Testis (tissue), 3 donors: Measurements from ENCODE around the gene NSUN2. TPM values are rescaled to one million over a fixed set of nuclear protein-coding genes. Genes with fewer than 3 reads are reported as not detected.

Experiments
- DNase-seq: peaks from one replicate; pipeline ENCODE4 v3.0.0-alpha.2; 2019
- H3K27ac ChIP-seq, 2 donors: fragments of 200-600 bp; sonication (generic); one replicate each; pipeline ENCODE4 v1.5.1; 2019
- H3K27me3 ChIP-seq: fragments of 200-600 bp; sonication (generic); one replicate; pipeline ENCODE4 v1.5.1; 2019
- H3K36me3 ChIP-seq: fragments of 200-600 bp; sonication (generic); one replicate; pipeline ENCODE4 v1.5.1; 2017; ENCODE audit warnings: low read depth; ENCODE audit errors: missing control alignments
- H3K4me1 ChIP-seq: fragments of 200-600 bp; sonication (generic); one replicate; pipeline ENCODE4 v1.5.1; 2019
- H3K4me3 ChIP-seq, 2 donors: fragments of 200-600 bp; sonication (generic); one replicate each; pipeline ENCODE4 v1.5.1; 2017 to 2019
- H3K9me3 ChIP-seq: fragments of 200-600 bp; sonication (generic); one replicate; pipeline ENCODE4 v1.5.1; 2017
- POLR2A ChIP-seq: fragments of 450-650 bp; IDR thresholded peaks from one replicate; pipeline ENCODE4 v1.6.1; 2017; ENCODE audit warnings: antibody characterized with exemption, mild to moderate bottlenecking, moderate library complexity
- WGBS, 2 donors: methylation state at CpG; one replicate each; pipeline ENCODE4 v1.1.5; 2018; 5-methylcytosine and 5-hydroxymethylcytosine counted together
- intact Hi-C: fragments of 100-400 bp; cut with DNase I; formaldehyde crosslinking; loops from one replicate; pipeline ENCODE4 v1.15.1; 2023; ENCODE audit warnings: low total_unique reads
- polyA plus RNA-seq: library from polyadenylated mRNA; stranded (reverse); fragments of 350-450 nt; fragmentation: Illumina TruSeq; extraction: RNeasy Lipid Tissue Mini Kit (QIAGEN cat#74804); gene quantifications from one replicate; pipeline ENCODE4 v1.2.3, GENCODE V29; 2014; ENCODE audit warnings: low read depth, low replicate concordance; ENCODE audit not compliant: insufficient read depth
- total RNA-seq, 2 donors: library from RNA; depleted of rRNA; stranded (reverse); fragments of >200 nt; gene quantifications; one replicate each; pipeline ENCODE4 v1.2.3, GENCODE V29; 2016
- TF ChIP-seq, protein P1 (sequence below), 3 experiments: fragments of 450-650 bp in 2 of 3; fragments of 200-600 bp in 1 of 3; sonication (generic) in 1 of 3; IDR thresholded peaks; one replicate each; pipeline ENCODE4 v1.5.1; 2016 to 2019; ENCODE audit warnings: antibody characterized with exemption in 3 of 3, mild to moderate bottlenecking in 2 of 3, moderate library complexity in 1 of 3

Gene NSUN2
- total and polyA plus RNA-seq, 3 donors from 2014 or later = 51.6 to 80.1 (median 66.7) TPM

DNA sequence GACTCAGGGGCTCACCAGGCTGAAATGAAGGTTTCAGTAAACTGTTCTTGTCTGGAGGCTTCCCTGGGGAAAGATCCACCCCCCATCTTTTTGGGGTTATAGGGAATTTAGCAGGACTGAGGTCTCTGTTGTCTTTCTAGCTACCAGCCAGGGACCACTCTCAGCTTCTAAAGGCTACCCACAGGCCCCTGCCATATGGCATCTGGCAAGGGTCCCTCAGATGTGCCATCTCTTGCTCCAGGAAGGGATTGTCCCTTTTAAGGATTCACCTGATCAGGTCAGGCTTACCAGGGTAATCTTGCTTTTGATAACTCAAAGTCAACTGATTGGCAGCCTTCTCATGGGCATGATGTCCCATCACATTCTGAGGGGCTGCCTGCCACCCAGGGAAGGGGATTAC, 65.0 kb downstream of the NSUN2 start:
- H3K36me3 ChIP-seq = no peaks in the 10 kb centered on the region
- no peaks in the 10 kb centered on the region for H3K9me3 ChIP-seq
- H3K4me1 ChIP-seq = peaks cover 5% of the 10 kb centered on the region
- H3K27ac ChIP-seq = no peak overlapping the region
- H3K27me3 ChIP-seq = no peaks in the 10 kb centered on the region
- H3K4me3 ChIP-seq = no peak overlapping the region
- no peak for DNase-seq
- intact Hi-C loops = no loop called here
- no peak for TF ChIP-seq POLR2A
- TF ChIP-seq, protein P1, sequence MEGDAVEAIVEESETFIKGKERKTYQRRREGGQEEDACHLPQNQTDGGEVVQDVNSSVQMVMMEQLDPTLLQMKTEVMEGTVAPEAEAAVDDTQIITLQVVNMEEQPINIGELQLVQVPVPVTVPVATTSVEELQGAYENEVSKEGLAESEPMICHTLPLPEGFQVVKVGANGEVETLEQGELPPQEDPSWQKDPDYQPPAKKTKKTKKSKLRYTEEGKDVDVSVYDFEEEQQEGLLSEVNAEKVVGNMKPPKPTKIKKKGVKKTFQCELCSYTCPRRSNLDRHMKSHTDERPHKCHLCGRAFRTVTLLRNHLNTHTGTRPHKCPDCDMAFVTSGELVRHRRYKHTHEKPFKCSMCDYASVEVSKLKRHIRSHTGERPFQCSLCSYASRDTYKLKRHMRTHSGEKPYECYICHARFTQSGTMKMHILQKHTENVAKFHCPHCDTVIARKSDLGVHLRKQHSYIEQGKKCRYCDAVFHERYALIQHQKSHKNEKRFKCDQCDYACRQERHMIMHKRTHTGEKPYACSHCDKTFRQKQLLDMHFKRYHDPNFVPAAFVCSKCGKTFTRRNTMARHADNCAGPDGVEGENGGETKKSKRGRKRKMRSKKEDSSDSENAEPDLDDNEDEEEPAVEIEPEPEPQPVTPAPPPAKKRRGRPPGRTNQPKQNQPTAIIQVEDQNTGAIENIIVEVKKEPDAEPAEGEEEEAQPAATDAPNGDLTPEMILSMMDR (IDR thresholded peaks at IDR 0.05) = no peak

DNA sequence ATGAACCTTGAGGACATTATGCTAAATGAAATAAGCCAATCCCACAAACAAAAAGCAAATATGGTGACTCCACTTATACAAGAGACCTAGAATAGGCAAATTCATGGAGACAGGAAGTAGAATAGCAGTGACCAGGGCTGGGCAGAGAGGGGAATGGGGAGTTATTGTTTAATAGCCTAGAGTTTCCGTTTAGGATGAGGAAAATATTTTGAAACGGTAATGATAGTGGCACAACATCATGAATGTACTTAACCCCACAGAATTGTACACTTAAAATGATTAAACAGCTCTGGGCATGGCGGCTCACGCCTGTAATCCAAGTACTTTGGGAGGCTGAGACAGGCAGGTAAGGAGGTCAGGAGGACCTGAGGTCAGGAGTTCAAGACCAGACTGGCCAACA, 65.8 kb downstream of the NSUN2 start:
- WGBS, 2 donors = 90 to 95% methylated on average over 4 of the region's 4 CpGs
- no peaks in the 10 kb centered on the region for H3K36me3 ChIP-seq
- H3K4me3 ChIP-seq = no peak overlapping the region
- H3K4me1 ChIP-seq = peaks cover 5% of the 10 kb centered on the region
- no peaks in the 10 kb centered on the region for H3K27me3 ChIP-seq
- DNase-seq = no peak
- H3K9me3 ChIP-seq = no peaks in the 10 kb centered on the region
- intact Hi-C loops = no loop called here
- no peak for TF ChIP-seq POLR2A
- TF ChIP-seq, protein P1 (IDR thresholded peaks at IDR 0.05) = no peak
- no peak overlapping the region for H3K27ac ChIP-seq

DNA sequence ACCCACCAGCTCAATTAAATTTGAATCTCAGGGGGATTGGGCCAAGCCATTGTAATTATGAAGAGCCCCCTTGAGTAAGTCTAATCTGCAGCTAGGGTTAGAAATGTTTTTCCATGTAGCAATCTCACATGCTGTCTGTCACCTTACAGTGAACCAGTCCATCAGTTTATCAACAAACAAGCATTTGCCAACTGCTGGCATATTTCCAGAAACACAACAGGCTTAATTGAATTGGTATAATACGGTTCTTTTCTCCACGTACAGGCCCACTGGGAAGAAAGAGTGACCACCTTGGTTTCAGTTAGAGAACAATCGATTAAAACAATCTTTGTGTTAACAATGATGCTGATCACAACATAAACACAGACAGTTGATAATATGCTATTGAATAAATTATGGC, 67.4 kb downstream of the NSUN2 start:
- intact Hi-C loops = no loop called here
- no peak for DNase-seq
- 93 to 94% methylated on average over 3 of the region's 3 CpGs for WGBS, 2 donors
- no peak overlapping the region for H3K4me3 ChIP-seq
- H3K9me3 ChIP-seq = no peaks in the 10 kb centered on the region
- H3K27me3 ChIP-seq = no peaks in the 10 kb centered on the region
- no peak overlapping the region for H3K27ac ChIP-seq
- TF ChIP-seq, protein P1 (IDR thresholded peaks at IDR 0.05) = no peak
- TF ChIP-seq POLR2A = no peak
- H3K36me3 ChIP-seq = no peaks in the 10 kb centered on the region
- peaks cover 5% of the 10 kb centered on the region for H3K4me1 ChIP-seq

DNA sequence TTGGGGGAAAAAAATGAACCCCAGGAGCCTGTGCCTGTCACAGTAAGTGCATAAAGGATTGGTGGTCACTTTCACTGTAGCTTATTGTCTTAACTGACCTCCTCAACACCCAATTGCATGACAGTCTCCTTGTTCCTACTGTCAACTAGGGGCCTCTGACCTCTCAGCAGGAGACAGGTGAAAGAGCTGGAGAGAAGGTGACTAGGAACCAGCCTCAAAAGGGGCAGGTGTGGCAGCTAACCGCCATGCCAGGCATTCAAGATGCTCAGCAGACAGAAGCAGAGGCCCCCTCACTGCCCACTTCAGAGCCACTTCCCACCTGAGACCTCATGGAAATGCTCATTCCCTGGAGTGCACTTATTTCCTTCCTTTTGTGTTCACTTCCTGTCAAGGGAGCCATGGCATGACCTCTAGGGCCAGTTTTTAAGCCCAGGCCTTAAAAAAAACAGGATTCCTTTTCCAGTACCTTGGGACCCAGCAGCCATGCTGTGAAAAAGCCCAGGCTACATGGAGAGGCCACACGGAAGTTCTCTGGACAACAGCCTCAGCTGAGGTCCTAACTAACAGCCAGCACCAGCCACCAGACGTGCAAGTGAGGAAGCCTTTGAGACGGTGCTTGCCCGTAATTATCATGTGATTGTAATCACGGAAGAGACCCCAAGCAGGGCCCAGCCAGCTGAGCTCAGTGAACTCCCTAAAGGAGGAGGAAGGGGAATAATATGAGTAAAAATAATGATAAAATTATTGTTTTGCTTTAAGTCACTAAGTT, 74.9 kb downstream of the NSUN2 start:
- H3K27ac ChIP-seq = no peak overlapping the region
- 86 to 95% methylated on average over 6 of the region's 6 CpGs for whole genome bisulfite sequencing, 2 donors
- no peak for DNase-seq
- TF ChIP-seq, protein P1 (IDR thresholded peaks at IDR 0.05) = no peak
- TF ChIP-seq POLR2A = no peak
- H3K36me3 ChIP-seq = no peaks in the 10 kb centered on the region
- H3K4me1 ChIP-seq = no peaks in the 10 kb centered on the region
- H3K4me3 ChIP-seq = no peak overlapping the region
- no peaks in the 10 kb centered on the region for H3K27me3 ChIP-seq
- intact Hi-C loops = no loop called here
- H3K9me3 ChIP-seq = no peaks in the 10 kb centered on the region

DNA sequence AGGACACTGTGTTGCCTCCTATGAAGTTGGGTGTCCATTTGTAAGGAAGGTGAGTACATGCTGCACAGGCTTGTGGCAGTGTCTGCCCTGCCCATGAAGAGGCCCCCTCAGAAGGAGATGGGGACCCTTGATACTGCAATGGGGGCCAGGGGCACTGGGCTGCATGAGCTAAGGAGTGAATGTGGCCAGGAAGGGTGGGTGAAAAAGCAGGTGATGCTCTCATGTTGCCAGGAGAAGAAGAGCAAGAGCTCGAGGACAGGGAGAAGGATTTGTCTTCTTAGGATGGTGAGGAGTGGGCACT, 76.1 kb downstream of the NSUN2 start:
- DNase-seq = no peak
- WGBS, 2 donors = 90% methylated on average over 1 of the region's 1 CpG

More for the DNA sequence above, 76.1 kb downstream of the NSUN2 start:
- H3K27ac ChIP-seq = no peak overlapping the region
- intact Hi-C loops = no loop called here
- H3K4me3 ChIP-seq = no peak overlapping the region
- H3K4me1 ChIP-seq = no peaks in the 10 kb centered on the region
- H3K27me3 ChIP-seq = no peaks in the 10 kb centered on the region
- H3K9me3 ChIP-seq = no peaks in the 10 kb centered on the region
- no peaks in the 10 kb centered on the region for H3K36me3 ChIP-seq
- TF ChIP-seq, protein P1 (IDR thresholded peaks at IDR 0.05) = no peak
- no peak for TF ChIP-seq POLR2A
